CD4-positive, alpha-beta T cell treated with Interleukin-1 beta for 1 hour (primary cell): ENCODE results near the gene SLC1A2.

ENCODE experiments used
- DNase-seq, 2 donors: peaks; one replicate each; pipeline ENCODE4 v3.0.0-alpha.2; 2020 to 2022

SLC1A2 gene

DNA sequence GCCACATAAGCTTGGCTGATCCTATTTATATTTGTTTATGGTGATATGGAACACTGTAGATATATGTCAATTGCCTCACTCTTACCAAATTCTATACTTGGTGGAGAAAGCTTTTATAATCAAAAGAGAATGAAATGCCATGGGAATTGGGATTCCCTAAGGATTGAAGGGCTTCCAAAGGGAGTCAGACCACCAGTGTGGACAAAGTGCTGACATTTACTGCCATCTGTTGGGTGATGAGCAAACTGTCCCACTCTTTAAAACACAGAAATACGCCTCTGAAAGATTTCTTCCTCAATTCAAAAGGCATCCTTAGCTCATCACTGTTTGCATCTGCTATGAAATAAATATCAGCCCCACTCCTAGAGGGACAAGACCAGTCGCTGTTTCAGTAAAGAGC, 7.1 kb downstream of the SLC1A2 start:
- no peak for DNase-seq

DNA sequence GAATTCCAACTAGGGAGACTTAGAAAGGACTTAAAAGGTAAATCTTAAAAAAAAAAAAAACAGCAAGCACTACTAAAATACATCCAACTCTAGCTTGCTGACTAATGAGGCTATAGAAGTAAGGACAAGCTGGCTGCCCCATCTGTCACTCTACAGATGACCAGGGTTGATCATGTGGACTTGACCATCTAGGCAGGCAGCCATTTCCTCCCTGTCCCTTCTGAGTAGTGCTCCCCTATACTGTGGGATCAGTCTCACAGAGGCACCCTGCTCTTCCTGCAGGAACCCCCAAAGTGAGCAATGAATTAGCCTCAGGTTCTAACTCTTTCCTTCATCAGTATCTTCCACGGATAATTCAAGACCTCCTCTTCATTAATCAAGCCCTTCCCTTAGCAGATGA, 12.3 kb downstream of the SLC1A2 start:
- no peak for DNase-seq

DNA sequence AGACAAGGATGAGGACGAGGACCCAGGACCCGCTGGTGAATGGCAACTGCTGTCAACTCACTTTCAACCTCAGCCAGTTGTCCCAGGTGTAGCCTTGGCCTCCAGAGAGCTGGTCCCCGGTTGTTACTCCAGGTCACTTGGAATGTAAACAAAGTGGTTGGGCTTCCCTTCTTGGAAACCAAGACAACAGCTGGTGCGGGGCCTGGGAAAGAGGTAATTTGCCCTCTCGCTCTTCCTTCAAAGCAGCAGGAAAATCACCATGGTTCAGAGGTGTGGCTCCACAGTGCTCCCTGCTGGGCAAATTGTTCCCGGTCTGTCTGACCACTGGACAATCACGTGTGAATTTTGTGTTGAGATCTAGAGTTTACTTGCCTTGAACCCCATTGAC, 15.0 kb downstream of the SLC1A2 start:
- DNase-seq = peak in 1 of 2 donors; percentile 15

DNA sequence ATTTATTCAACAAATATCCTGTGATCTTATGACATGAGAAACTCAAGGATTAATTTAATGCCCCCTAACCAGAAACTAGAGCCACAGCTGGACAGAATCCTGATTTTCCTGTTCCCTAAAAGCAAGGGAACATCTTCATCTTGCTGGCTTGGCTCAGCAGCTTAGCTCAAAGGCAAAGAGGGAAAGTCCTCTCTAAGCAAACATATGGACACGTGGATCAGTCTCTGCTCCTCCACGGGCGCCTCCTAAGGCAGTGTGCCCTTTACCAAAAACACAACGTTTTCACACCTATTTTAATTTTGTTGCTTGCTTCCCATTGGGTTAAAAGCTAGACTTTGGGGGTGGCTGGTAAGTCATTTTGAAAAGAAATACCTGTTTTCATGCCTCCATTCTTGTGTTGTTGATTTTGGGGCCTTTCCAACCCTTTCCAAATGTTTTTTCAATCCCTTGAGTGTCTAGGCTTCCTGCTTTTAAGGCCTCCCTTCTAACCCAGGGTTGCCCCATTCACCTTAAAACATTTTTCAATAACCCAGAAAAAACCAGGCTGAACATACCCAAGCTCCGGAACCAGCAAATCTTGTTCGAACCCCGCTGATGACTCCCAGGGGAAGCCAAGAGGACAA, 15.5 kb downstream of the SLC1A2 start:
- DNase-seq = no peak

DNA sequence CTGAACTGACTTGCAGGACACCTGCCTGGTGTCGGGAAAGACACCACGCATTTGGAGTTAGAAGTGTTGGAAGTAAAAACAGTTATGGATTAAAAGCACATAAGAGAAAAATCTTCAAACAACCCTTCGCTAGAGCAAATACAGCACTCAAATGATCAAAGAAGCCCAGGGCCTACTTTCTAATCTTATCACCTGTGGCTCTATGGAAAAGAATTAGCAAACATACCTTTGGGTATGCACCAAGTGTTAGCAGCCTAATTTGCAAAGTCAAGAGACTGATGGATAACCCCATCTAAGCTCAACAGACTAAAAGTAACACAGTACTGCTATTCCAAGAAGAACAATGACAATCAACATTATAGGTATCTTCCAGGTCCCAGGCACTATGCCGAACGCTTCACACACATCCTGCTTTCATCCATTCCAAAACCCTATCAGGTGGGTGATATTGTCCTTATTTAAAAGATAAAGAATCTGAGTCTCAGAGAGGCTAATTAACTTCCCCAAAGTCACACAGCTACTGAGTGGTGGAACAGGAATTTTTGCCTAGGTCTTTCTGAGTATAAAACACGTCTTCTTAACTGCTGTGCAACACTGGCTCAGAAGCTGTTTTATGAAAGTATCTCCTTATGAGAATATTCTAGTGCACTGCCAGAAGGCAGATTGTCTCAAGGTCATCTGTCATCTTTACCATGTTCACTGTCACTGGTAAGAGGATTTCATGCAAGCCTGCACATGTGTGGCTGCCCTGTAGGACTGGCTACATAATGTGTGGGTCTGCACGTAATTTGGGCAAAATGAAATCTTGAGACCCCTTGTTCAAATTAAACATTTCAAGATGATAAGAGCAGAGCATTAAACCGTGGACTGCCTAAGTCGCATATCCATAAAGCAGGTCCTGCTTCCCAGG, 16.4 kb downstream of the SLC1A2 start:
- DNase-seq = no peak

DNA sequence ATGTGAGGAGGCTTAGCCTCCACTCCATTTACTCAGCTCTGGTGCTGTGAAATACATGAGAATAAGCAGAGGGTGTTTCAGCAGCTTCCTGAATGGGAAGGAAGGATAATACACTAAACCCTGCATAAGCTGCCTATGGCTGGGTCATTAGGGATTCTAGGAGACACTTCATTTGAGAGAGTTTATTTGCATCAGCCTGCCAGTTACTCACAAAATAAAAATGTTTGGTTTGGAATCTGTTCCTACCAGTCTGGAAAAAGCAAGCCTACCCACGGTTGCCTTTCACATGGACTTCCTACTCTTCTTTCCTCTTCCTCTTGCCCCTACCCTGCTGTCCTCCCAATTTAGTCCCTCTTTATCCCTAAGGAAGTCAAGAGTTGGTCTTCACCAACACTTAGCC, 20.5 kb downstream of the SLC1A2 start:
- DNase-seq = no peak

DNA sequence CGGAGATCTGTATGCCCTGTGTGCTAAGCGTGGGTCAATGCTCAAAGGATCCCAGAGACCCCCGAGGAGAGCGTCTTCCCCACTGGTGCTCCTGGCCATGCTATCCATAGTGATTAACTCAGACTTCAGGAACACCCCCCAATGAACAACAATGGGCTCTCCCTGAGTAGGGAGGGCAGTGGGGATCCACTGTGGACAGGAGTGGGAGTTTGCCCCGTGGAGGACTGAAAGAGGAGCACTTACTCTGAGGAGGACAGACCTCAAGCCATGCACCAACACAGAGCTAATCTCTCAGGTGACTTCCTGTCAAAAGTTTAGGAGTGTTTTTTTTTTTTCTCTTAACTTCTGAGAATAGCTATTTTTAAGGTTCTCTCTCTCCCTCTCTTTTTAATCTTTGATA, 24.4 kb downstream of the SLC1A2 start:
- DNase-seq = no peak

DNA sequence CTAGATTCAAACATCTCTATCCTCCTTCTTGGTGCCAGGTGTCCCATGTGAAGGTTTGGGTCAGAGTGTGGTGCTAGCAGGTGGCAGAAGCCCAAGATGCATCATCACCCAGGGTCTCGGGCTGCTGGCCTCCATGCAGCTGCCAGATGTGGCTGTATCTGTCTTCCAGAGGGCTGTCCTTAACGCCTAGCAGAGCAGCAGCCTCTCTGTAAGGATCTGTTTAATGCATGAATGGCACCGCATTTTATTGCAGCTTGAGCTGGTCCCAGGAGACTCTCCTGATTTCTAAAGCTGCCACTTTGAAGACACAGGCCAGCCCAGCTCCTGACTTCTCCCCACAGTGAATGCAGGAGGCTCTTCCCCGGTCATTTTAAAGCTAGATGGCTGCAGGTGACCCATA, 26.3 kb downstream of the SLC1A2 start:
- no peak for DNase-seq

DNA sequence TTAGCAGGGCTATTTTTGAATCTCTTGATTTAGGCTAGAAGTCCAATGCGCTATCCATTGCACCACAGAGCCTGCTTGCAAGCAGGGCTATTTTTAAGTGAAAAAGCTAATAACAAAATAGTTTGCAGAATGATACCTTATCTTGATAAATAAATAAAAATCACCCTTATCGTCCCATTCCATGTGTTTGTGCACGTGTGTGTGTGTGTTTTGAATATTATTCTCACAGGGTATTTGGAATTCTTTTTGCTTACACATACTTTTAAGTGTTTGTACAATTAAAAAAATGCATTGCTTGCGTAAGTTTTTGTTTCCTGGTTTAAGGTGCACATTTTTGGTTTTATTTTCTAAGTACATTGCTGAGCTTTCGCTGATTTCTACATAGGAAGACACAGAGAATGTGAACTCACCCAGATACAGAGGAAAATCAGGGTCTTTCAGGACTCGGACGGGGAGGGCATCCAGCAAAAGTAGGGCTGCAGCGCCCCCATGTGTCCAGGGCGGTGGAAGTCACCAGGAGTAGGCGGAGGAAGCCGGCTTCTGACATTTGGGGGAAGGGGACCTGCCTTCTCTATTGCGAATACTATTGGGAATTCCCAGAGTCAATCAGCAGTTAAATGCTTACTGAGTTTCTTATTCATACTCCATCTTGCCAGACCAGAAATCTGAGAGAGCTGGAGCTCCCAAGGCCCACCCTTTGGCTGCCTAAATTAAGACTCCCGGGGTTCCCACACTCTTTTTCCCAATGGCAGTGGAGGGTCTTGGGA, 27.3 kb downstream of the SLC1A2 start:
- peak; percentile 79 to 80 for DNase-seq

DNA sequence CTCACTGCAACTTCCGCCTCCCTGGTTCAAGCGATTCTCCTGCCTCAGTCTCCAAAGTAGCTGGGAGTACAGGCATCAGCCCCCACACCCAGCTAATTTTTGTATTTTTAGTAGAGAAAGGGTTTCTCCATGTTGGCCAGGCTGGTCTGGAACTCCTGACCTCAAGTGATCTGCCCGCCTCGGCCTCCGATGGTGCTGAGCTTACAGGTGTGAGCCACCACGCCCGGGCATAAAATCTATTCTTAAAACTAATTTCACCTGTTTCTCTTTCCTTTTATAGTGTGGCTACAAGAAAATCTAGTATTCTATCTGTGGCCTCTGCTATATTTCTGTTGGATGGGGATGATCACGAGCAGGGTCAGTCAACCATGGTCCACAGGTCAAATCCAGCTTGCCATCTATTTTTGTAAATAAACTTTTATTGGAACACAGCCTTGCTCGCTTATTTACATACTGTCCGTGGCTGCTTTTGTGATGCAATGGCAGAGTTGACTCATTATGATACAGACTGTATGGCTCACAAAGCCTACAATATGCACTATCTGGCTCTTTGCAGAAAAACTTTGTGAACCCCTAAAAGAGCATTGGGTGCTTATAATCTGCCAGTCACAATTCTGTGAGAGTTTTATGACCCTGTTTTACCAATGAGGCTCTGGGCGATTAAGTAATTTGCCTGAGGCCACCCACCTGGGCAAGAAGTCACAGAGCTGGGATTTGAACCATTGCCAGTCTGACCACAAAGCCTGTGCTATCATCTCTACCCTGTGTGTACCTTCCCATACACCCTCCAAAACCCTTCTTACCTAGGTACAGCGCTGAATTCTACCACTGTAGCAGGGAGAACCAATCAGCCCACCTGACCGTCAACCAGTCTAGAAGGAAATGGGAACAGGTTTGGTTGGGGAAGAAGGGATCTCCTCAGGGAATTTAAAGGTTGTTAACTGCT, 28.3 kb downstream of the SLC1A2 start:
- peak in 1 of 2 donors; percentile 18 for DNase-seq

DNA sequence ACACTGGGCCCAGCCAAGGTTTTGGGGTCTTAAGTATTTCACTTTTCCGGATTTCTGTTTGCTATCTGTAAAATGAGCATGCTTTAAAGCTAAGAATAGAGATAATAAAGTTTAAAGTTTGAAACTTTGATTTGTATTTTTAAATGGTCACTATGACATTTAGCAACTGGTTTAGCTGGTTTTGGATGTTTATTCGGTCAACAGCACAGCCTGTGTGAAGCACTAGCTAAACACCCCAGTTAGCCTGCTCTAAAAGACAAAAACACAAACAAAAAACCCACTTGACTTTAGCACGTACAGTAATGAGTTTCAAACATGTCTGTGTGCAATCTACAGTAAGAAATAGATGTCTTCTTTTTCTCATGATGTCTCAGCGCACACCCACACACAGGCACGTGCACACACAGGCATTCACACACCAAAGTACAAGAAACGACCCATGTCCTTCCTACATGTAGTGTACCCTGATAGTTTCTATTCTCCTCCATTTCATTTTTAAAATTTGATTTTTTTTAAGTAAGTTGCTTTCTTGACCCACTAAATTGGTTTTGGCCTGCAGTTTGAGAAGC, 29.4 kb downstream of the SLC1A2 start:
- DNase-seq = no peak

DNA sequence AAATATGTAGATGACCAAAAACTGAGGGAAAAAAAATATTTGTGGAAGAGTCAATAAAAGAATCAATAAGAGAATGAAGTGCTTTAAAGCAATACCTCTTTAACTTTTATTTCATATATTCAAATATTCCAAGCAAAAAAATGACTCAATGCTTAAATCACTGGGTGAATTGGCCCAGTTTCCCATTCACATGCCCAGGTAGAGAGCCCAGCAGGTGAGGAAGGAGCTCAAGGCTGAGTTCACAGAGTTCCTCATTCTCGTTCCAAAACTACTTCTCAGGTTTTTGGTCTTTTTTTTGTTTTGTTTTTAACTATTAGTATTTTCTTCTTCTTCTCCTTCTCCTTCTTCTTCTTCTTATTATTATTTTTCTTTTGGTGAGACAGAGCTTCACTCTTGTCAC, 30.2 kb downstream of the SLC1A2 start:
- no peak for DNase-seq

DNA sequence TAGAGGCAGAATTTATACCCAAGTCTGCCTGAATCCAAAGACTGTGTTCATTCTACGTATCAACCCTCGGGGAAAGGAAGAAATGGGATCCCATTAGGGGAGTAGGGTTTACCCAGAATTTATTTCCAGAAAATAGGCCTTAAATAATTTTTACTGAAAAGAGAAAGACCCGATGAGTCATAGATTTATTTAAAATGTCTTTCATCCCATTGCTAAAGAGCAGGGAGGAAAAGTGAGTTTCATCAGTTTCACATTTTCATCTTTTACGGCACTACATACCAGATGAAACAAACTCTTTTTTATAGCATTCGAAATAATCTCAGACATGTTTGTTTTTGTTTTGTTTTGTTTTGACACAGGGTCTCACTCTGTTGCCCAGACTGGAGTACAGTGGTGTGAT, 31.3 kb downstream of the SLC1A2 start:
- DNase-seq = no peak

DNA sequence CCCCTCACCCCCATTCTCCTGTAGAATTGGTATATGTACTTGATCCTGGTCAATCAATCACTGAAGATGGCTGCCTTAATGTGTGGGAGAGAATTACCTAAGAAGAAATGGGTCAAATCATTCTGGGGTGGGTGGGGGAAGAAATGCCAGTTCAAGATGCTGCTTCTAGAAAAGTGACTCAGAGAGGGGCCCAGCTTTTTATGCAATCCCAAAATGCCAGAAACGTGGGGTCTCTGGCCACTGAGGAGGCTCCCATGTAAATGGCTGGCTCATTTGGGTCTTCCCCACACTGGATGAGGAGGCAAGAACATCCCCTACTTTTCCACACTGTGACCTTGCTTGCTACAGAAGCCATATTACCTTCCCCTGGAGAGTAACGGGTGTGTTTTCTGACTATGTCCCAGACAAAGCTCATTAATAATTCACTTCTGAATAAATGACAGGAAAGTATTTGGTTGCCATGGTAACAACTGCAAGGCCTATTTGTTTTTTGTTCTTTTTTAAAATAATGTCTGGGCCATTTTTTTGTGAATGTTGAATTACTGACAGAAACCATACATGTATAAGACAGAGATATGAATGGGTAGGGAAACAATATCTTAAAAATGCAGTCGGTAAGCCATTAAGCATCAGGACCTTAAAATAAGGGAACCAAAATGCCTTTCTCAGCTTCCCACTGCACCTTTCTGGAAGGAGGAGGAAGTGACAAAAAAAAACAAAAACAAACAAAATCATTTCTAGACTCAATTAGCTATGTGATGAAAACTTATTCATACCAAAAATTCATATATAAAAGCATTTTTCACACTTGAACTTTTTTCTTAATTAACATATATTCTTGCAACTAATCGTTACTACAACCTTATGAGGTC, 32.0 kb downstream of the SLC1A2 start:
- peak in 1 of 2 donors; percentile 26 for DNase-seq

DNA sequence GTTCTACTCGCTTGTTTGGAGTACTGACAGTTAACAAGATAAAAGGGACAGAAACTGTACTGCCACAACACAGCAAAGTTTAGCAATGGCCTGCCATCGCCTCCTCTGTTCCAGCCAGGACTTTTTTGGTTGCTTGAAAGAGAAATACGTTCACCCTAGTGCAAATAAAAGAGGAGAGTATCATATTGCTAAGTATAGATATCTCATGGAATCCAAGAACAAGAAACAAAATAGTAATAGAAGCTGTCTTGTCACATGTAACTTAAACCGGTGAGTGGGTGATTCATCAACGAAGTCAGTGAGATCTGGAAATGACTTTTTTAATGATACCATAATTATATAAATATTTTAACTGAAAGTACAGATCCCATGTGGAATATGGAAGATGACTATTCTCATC, 35.4 kb downstream of the SLC1A2 start:
- no peak for DNase-seq

DNA sequence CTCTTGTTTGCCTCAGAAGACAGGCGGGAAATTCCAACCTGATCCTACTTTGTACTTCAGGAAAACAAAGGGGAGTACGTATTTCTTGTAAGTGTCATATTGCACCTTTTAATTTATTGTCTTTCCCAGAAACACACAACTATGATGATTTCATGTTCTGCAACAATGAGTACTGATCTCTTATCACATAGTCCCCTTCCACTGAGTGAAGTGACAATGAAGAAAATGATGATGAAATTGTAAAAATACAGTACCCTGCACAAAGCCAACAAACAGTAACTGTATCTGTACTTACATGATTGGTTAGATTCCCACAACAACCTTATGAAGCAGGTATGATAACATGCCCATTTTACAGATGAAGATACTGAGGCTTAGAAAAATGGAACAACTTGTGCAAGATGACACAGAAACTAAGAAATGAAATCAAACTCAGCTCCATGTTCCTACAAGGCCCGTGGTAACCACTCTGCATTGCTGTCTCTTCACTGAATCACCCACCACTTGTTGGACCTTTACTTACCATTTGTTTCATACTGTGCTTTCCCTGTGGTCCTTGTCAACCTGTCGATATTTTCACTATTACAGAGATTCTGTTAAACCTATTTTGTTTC, 37.5 kb downstream of the SLC1A2 start:
- no peak for DNase-seq

DNA sequence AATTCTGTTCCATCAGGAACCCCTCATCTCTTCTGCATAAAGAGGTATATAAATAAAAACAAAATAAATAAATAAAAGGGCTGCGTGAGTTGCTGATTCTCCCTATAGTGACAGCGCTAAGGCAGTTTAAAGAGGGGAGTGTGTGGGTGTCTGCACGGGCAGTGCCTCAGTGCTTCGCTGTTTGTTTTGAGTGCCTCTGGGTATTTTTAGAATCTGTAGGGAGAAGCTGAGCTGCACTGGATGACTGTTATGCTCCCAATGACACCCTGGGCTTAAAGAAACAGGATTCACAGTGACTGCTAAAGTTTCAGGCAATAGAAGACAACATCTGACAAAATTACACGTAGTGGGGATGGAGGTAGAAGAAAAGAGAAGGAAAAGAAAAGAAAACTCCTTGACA, 38.8 kb downstream of the SLC1A2 start:
- no peak for DNase-seq

DNA sequence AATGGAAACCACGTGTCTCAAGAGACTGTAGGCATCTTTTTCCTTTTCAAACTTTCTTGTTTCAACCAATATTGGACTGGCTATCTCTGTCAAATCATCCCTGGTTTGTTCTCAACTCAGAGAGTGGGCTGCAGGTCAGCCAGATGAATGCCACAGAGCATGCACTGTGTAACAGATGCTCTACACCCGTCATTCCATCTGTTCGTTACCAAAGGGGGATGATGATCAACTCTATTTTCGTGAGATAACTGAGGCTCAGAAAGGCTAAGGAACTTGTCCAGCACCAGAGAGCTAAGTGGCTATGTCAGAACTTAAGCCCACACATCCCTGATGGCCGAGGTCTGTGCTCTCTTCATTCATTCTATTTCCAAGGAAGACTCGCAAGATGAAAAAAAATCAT, 42.1 kb downstream of the SLC1A2 start:
- no peak for DNase-seq

DNA sequence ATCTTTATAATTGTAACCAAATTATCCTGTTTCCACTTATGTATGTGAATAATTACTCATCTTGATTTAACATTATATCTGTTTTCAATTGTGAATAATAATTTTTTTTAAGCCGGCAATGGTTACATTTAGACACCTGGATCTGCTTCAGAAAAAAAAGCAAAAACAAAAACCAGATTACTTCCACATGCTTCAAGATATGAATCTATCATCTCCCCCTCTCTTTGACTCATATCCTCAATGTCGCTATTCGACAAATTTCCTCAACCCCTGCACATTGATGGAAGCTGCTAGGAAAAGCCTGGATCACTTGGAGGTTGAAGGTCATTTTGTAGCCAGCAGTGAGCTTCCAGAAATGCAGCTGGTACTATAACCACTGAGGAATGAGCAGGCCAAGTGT, 42.7 kb downstream of the SLC1A2 start:
- DNase-seq = no peak

DNA sequence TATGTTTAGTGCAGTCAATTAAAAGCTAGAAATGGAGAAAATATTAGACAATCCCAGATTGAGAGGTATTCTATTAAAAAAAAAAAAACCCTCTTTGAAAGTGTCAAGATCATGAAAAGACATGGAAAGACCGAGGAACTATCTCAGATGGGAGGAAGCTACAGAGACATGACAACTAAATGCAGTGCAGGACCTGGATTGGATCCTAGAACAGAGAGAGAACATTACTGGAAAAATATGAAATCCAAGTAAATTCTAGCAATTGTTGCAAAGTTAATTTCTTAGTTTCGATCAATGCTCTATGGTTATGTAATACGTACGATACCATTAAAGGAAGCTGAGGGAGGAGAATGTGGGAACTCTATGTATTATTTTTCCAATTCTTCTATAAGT, 43.2 kb downstream of the SLC1A2 start:
- DNase-seq = no peak
